Islet precursor cell (in vitro differentiated cells): Measurements from ENCODE around the gene KLF15.
A peak's percentile ranks its signal among the peaks of the same experiment; 100 is the strongest.

Experiments used
- DNase-seq: peaks from one replicate; pipeline ENCODE4 v3.0.0-alpha.2; 2018

KLF15 gene

GRCh38 chr3:126360046-126360713, 3.0 kb upstream of the KLF15 start:
- no peak for DNase-seq

- DNase-seq = no peak
Observed at GRCh38 chr3:126358816-126359181, 1.6 kb upstream of the KLF15 start.

GRCh38 chr3:126358038-126358815, 1.0 kb upstream of the KLF15 start:
- DNase-seq = no peak

GRCh38 chr3:126356373-126357264, 589 bp downstream of the KLF15 start:
- no peak for DNase-seq

GRCh38 chr3:126355777-126356372, 1.3 kb downstream of the KLF15 start:
- peak; percentile 98 for DNase-seq

GRCh38 chr3:126355251-126355650, 2.0 kb downstream of the KLF15 start:
- DNase-seq = no peak

- DNase-seq = no peak
Observed at GRCh38 chr3:126354776-126355175, 2.4 kb downstream of the KLF15 start.

- DNase-seq = no peak
Observed at GRCh38 chr3:126353694-126354321, 3.4 kb downstream of the KLF15 start.

- no peak for DNase-seq
Observed at GRCh38 chr3:126352476-126353454, 4.4 kb downstream of the KLF15 start.

GRCh38 chr3:126351771-126352475, 5.3 kb downstream of the KLF15 start:
- DNase-seq = no peak

- DNase-seq = no peak
Observed at GRCh38 chr3:126351086-126351770, 6.0 kb downstream of the KLF15 start.

- DNase-seq = no peak
Observed at GRCh38 chr3:126350502-126351085, 6.6 kb downstream of the KLF15 start.

- DNase-seq = no peak
Observed at GRCh38 chr3:126349611-126350501, 7.4 kb downstream of the KLF15 start.

- DNase-seq = no peak
Observed at GRCh38 chr3:126349071-126349470, 8.1 kb downstream of the KLF15 start.

- DNase-seq = peak; percentile 62
Observed at GRCh38 chr3:126348308-126348920, 8.8 kb downstream of the KLF15 start.

- DNase-seq = peak; percentile 37
Observed at GRCh38 chr3:126347543-126348161, 9.6 kb downstream of the KLF15 start.

GRCh38 chr3:126346466-126346865, 10.7 kb downstream of the KLF15 start:
- no peak for DNase-seq
